ENCODE measurements around the gene DLG1.

Gene DLG1

DNA sequence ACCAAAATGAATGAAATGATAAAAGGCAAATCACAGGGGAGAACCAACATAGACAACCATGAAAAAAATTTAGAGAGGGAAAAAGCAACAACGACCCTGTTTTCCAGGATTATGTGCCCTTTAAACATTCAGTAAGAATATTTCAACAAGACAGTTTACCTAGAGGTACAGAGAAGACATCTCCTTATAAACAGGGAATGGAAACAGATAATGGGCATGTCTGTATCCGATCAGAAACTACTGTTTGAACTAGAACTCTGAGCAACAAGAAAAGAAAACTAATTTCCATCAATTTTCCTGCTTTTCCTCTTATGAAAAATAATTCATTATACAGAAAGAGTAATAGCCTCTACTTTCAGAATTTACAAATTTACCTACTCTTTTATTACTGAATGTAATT is 39.3 kb downstream of the DLG1 start:
- DNase-seq = no peak
- Mint-ChIP-seq H3K4me3 (no peak overlapping the region), H3K9me3 (no peaks in the 10 kb centered on the region), H3K4me1 (peaks cover 8% of the 10 kb centered on the region), H3K27me3 (no peaks in the 10 kb centered on the region), H3K36me3 (peaks cover 7% of the 10 kb centered on the region), H3K27ac (no peak overlapping the region)
- CTCF ChIA-PET = interaction anchor here (4.1 kb wide), 1 partner anchor 244 kb away, joined by 54 read pairs; no protein-coding TSS in a partner anchor

DNA sequence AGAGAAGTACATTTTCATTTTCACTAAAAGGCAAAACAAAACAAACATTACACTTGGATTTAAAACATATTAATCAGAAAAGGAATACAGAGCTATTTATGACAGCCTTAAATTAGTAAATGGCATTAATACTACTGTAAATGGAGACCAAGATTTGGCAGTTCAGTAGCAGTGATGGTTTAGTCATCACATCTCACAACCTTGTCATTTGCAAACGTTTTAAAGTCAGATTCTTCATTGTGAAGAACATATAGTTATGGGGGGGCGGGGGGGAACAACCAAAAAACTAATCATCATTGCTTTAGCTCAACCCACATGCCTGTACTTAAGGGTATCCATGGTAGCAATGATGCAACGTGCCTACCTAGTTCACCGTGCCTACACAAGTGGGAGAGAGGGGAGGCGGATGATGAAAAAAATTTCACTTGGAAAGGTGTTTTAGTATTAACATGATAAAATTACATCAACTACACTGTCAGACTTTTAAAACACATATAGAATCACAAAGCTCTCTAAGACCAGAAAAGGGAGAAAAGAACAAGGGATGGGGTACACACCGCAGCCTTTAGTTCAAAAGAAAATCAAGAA is 40.1 kb downstream of the DLG1 start:
- Mint-ChIP-seq H3K27ac (no peak overlapping the region), H3K9me3 (no peaks in the 10 kb centered on the region), H3K4me1 (peaks cover 17% of the 10 kb centered on the region), H3K27me3 (no peaks in the 10 kb centered on the region), H3K36me3 (peaks cover 7% of the 10 kb centered on the region), H3K4me3 (no peak overlapping the region)
- CTCF ChIA-PET = interaction anchor here (1.2 to 4.1 kb wide), 8 partner anchors 9 to 296 kb away, joined by 3 to 54 read pairs (median 6); no protein-coding TSS in a partner anchor
- DNase-seq = no peak

DNA sequence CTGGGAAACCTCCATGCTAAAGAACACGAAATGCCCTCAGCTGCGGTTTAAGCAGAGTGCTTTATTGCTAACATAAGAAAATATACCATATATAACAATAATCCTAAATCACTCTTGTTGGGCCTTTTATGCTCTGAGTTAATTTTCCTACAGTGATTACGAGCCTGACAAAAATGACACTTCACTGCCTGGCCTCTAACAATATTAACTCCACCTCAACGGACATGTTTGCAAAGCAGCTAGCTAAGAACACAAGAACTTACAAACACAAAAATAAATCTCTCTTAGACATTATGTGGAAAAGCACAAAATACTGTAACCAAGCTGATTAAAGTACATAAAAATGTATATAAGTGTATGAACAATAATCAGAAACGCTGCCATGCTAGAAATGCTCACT is 40.7 kb downstream of the DLG1 start:
- Mint-ChIP-seq H3K27me3 (no peaks in the 10 kb centered on the region), H3K27ac (no peak overlapping the region), H3K4me3 (no peak overlapping the region), H3K36me3 (peaks cover 10% of the 10 kb centered on the region), H3K4me1 (peaks cover 22% of the 10 kb centered on the region), H3K9me3 (no peaks in the 10 kb centered on the region)
- DNase-seq = no peak
- CTCF ChIA-PET = interaction anchor here (0.7 to 4.1 kb wide), 14 partner anchors 9 to 296 kb away, joined by 3 to 54 read pairs (median 6); no protein-coding TSS in a partner anchor

DNA sequence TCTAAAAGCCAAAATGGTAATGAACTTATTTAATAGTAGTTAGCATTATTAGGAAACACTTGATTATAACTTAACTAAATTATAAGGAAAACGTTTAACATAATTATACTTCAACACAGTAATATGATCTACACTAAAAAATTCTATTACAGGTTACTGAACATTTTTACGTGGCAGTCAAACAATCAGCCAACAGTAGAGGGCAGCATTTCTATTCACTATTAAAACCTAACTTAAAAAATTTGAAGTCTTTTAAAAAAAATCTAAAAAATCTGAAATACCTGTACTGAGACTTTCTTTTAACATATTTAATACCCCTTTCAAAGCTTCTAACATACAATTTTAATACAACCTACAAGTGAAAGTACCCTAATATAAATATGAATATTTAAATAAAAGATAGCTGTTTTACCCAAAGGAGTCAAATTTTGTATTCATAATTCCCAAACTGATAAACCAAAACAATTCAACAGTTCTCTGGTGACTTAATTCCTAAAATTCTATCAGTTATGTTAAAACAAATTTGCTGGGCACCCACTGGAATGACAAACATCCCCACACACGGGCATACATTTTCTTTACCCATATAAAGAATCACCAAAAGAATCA is 41.5 kb downstream of the DLG1 start:
- DNase-seq = peak; percentile 52
- Mint-ChIP-seq H3K27me3 (no peaks in the 10 kb centered on the region), H3K36me3 (peaks cover 14% of the 10 kb centered on the region), H3K9me3 (no peaks in the 10 kb centered on the region), H3K27ac (no peak overlapping the region), H3K4me1 (peaks cover 27% of the 10 kb centered on the region), H3K4me3 (no peak overlapping the region)
- CTCF ChIA-PET = interaction anchor here (0.6 to 4.1 kb wide), 27 partner anchors 10 to 297 kb away, joined by 3 to 54 read pairs (median 4); no protein-coding TSS in a partner anchor

- Mint-ChIP-seq H3K4me3 (no peak overlapping the region), H3K36me3 (peaks cover 21% of the 10 kb centered on the region), H3K4me1 (peaks cover 33% of the 10 kb centered on the region), H3K27ac (no peak overlapping the region), H3K9me3 (no peaks in the 10 kb centered on the region), H3K27me3 (no peaks in the 10 kb centered on the region)
- CTCF ChIA-PET = interaction anchor here (0.7 to 4.1 kb wide), 20 partner anchors 11 to 298 kb away, joined by 3 to 54 read pairs (median 4); no protein-coding TSS in a partner anchor
- no peak for DNase-seq
Observed at GRCh38 chr3:197256104-197256503, 42.3 kb downstream of the DLG1 start.

DNA sequence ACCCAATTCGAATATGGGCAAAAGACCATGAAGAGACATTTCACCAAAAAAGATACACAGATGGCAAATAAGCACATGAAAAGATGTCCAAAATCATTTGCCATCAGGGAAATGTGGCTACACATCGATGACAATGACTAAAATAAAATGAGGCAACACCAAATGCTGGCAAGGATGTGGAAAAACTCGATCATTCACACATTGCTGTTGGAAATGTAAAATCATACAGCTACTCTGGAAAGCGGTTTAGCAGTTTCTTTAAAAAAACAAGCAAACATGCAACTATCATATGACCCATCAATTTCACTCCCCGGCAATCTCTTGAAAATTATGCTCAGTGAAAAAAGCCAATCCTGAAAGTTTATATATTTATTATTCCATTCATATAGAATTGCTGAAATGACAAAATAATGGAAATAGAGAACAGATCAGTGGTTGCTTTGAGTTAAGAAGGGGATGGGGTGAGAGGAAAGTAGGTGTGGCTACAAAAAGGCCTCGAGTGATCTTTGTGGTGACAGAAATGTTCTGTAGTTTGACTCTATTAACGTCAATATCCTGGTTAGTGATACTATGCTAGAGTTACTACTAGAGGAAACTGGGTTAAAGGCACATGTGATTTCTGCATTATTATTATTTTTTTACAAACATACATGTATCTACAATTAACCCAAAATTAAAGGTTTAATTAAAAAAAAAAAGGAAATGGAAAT is 45.0 kb downstream of the DLG1 start:
- CTCF ChIA-PET = interaction anchor here (0.6 kb wide), 1 partner anchor 417 kb away, joined by 3 read pairs; no protein-coding TSS in a partner anchor
- Mint-ChIP-seq H3K9me3 (peaks cover 15% of the 10 kb centered on the region), H3K36me3 (peaks cover 37% of the 10 kb centered on the region), H3K4me3 (no peak overlapping the region), H3K4me1 (peaks cover 33% of the 10 kb centered on the region), H3K27ac (no peak overlapping the region), H3K27me3 (no peaks in the 10 kb centered on the region)
- no peak for DNase-seq

- Mint-ChIP-seq H3K27ac (no peak overlapping the region), H3K4me3 (no peak overlapping the region), H3K27me3 (no peaks in the 10 kb centered on the region), H3K4me1 (peaks cover 30% of the 10 kb centered on the region), H3K36me3 (peaks cover 70% of the 10 kb centered on the region), H3K9me3 (peaks cover 40% of the 10 kb centered on the region)
- no peak for DNase-seq
- CTCF ChIA-PET = no interaction called here
Observed at GRCh38 chr3:197249542-197249941, 48.9 kb downstream of the DLG1 start.

GRCh38 chr3:197248341-197248740 is 50.1 kb downstream of the DLG1 start:
- DNase-seq = no peak
- Mint-ChIP-seq H3K27me3 (no peaks in the 10 kb centered on the region), H3K27ac (no peak overlapping the region), H3K4me3 (no peak overlapping the region), H3K4me1 (peaks cover 19% of the 10 kb centered on the region), H3K36me3 (peaks cover 82% of the 10 kb centered on the region), H3K9me3 (peaks cover 50% of the 10 kb centered on the region)
- CTCF ChIA-PET = no interaction called here

GRCh38 chr3:197244751-197245150 is 53.7 kb downstream of the DLG1 start:
- H3K4me3 Mint-ChIP-seq = no peak overlapping the region
- peaks cover 5% of the 10 kb centered on the region for H3K4me1 Mint-ChIP-seq
- CTCF ChIA-PET = interaction anchor here (2.0 kb wide), 1 partner anchor 12 kb away, joined by 10 read pairs; no protein-coding TSS in a partner anchor
- H3K9me3 Mint-ChIP-seq = peaks cover 63% of the 10 kb centered on the region
- no peaks in the 10 kb centered on the region for H3K27me3 Mint-ChIP-seq
- no peak for DNase-seq
- H3K27ac Mint-ChIP-seq = no peak overlapping the region
- peaks cover 79% of the 10 kb centered on the region for H3K36me3 Mint-ChIP-seq

DNA sequence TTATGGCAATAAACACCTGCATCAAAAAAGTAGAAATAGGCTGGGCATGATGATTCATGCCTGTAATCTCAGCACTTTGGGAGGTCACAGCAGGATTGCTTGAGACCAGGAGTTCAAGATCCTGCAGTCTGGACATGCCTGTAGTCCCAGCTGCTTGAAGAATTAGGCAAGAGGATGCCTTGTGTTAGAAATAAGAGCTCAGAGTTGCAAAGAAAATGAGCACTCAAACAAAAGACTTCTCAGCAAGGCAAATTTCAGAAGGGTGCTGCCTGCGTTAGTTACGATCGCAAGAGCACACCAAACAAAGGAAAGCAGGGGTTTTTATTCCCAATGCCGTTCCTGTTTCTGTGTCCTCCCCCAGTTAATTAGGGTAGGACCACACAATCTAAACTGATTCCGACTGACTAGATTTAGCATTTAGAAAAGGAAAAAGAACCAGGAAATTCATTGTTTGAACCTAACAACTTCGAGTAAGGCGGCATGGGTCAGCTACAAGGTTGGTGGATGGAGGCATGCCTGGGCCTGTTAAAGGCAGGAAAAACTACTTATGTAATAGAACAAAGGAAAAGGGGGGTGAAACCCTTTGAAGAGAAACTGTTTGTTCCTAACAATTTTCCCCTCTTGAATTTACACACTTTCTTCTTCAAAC is 55.5 kb downstream of the DLG1 start:
- no peak for DNase-seq
- Mint-ChIP-seq H3K36me3 (peaks cover 71% of the 10 kb centered on the region), H3K4me3 (no peak overlapping the region), H3K27ac (no peak overlapping the region), H3K4me1 (peaks cover 16% of the 10 kb centered on the region), H3K27me3 (no peaks in the 10 kb centered on the region), H3K9me3 (peaks cover 48% of the 10 kb centered on the region)
- CTCF ChIA-PET = interaction anchor here (0.7 to 1.3 kb wide), 3 partner anchors 13 to 226 kb away, joined by 3 to 5 read pairs (median 3); no protein-coding TSS in a partner anchor

GRCh38 chr3:197241173-197241572 is 57.2 kb downstream of the DLG1 start:
- CTCF ChIA-PET = no interaction called here
- Mint-ChIP-seq H3K9me3 (peaks cover 39% of the 10 kb centered on the region), H3K27ac (no peak overlapping the region)

DNA sequence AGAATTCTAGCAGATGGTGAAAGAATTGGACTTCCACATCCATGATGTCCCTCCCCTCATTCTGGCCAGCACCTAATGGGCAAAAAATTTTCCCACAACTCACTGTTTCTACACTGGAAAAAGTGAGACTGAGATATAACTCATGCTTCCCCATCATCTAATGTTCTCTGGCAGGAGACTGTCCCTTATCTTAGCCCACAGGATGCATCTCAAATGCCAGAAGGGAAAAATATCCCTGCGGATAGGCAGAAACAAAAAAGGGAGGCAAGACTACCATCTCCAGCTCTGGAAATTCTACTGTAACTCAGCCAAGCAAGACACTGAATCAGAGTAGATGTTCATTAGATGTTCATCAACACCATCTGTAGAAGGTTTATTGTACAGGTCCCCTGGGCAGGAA is 58.6 kb downstream of the DLG1 start:
- no peak overlapping the region for H3K27ac Mint-ChIP-seq
- H3K36me3 Mint-ChIP-seq = peaks cover 60% of the 10 kb centered on the region
- H3K4me1 Mint-ChIP-seq = peaks cover 16% of the 10 kb centered on the region
- no peaks in the 10 kb centered on the region for H3K27me3 Mint-ChIP-seq
- no peak for DNase-seq
- no peak overlapping the region for H3K4me3 Mint-ChIP-seq
- CTCF ChIA-PET = no interaction called here
- peaks cover 39% of the 10 kb centered on the region for H3K9me3 Mint-ChIP-seq

More at GRCh38 chr3:197241173-197241572, 57.2 kb downstream of the DLG1 start:
- Mint-ChIP-seq H3K36me3 (peaks cover 58% of the 10 kb centered on the region), H3K4me1 (peaks cover 16% of the 10 kb centered on the region), H3K4me3 (no peak overlapping the region), H3K27me3 (no peaks in the 10 kb centered on the region)
- no peak for DNase-seq

- peaks cover 16% of the 10 kb centered on the region for H3K4me1 Mint-ChIP-seq
- no peaks in the 10 kb centered on the region for H3K27me3 Mint-ChIP-seq
- H3K27ac Mint-ChIP-seq = no peak overlapping the region
- H3K36me3 Mint-ChIP-seq = peaks cover 58% of the 10 kb centered on the region
- H3K4me3 Mint-ChIP-seq = no peak overlapping the region
- DNase-seq = no peak
- peaks cover 29% of the 10 kb centered on the region for H3K9me3 Mint-ChIP-seq
- CTCF ChIA-PET = no interaction called here
Observed at GRCh38 chr3:197238842-197239241, 59.6 kb downstream of the DLG1 start.

GRCh38 chr3:197237897-197238296 is 60.5 kb downstream of the DLG1 start:
- CTCF ChIA-PET = no interaction called here
- no peak overlapping the region for H3K27ac Mint-ChIP-seq
- H3K4me3 Mint-ChIP-seq = no peak overlapping the region
- peaks cover 21% of the 10 kb centered on the region for H3K9me3 Mint-ChIP-seq
- no peak for DNase-seq
- peaks cover 16% of the 10 kb centered on the region for H3K4me1 Mint-ChIP-seq
- H3K36me3 Mint-ChIP-seq = peaks cover 51% of the 10 kb centered on the region
- H3K27me3 Mint-ChIP-seq = no peaks in the 10 kb centered on the region
